GM21390 (cell line): ENCODE data around the gene ZNF266.

Experiments used
- ATAC-seq: cut with Tn5 transposase; IDR thresholded peaks from one replicate; pipeline ENCODE4 v1.9.1; 2021; ENCODE audit not compliant: unreplicated experiment

The ZNF266 gene

DNA sequence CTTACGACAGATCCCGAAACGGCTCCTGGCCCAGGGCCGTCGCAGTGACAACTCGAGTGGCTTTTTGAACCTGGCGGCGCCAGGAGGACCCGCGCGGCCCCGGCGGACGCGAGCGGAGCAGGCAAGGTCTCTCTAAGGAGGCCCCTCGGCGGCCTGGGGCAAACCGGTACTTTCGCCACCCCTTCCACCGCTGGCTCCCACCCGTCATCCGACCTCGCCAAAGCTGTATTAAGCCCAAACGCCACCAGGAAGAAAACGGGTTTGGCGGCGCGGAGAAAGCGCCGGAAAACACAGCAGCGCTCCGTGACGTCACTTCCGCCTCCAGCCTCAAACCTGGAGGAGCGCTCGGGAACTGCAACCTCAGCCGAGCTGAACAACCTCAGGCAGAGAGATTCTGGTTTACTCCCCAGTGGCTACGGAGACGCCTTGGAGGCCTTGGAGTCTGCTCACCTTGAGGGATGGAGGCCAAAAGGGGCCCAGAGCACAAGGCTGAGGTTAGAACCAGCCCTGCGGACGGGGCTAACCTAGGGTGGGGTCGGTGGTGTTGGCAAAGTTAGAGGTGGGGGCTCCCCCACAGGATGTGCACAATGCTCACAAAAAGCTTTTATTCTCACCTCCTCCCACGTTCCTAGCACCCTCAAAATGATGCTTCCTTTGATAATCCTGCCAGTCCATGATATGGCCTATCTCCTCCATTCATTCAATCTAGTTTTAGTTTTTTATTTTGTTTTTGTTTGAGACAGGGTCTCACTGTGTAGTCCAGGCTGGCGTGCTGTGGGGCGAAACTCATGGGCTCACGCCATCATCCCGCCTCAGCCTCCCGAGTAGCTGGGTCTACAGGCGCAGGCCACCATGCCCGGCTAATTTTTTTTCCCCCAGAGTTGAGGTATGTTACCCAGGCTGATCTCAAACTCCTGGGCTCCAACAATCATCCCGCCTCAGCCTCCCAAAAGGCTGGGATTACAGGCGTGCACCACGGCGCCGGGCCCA is at the start of gene ZNF266:
TSS of gene ZNF266 (minus strand) at position 295 of the 990 bp plus-strand sequence. CDS start 15,484 bp downstream, outside the sequence.
- peak; percentile 92 for ATAC-seq

DNA sequence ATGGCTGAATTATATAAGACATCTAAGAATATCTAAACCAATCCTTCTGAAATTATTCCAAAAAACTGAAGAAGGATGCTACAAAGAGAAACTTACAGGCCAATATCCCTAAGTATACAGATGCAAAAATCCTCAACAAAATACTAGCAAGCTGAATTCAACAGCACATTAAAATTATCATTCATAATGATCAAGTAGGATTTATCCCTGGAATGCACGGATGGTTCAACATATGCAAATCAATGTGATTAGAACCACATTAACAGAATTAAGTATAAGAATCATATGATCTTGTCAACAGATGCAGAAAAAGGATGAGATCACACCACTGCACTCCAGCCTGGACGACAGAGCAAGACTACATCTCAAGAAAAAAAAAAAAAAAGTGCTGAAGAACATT is 49.8 kb upstream of the ZNF266 start:
- ATAC-seq, result no peak

DNA sequence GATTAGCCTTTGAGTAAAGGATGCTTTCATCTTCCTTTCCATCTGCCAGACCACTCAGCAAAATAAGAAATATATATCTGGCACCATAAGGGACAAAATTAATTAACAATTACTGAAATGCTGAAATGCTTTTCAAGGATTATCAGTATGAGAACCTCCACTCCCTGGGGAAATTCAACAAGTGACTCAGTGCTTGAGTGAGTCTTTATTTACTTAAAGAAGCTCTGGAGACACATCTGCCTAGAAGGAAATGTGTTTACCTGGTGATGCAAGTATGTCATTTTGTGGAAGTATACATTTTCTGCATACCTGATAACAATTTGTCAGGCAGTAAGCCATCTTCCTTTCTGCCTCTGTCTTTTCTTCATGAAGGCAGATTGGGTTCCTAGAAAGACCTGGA is 39.6 kb upstream of the ZNF266 start:
- no peak for ATAC-seq

DNA sequence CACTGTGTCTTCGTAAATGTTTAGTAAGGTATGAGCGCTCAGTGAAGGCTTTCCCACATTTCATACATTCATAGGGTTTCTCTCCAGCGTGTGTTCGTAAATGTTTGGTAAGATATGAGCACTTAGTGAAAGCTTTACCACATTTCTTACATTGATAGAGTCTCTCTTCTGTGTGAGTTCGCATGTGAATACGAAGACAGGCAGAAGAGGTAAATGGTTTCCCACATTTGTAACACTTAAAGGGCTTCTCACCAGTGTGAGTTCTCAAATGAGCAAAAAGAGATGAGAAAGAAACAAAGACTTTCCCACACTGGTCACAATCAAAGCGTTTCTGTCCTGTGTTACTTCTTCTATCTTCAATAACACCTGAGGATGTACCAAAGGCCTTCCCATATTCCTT is 31.8 kb upstream of the ZNF266 start:
- no peak for ATAC-seq

DNA sequence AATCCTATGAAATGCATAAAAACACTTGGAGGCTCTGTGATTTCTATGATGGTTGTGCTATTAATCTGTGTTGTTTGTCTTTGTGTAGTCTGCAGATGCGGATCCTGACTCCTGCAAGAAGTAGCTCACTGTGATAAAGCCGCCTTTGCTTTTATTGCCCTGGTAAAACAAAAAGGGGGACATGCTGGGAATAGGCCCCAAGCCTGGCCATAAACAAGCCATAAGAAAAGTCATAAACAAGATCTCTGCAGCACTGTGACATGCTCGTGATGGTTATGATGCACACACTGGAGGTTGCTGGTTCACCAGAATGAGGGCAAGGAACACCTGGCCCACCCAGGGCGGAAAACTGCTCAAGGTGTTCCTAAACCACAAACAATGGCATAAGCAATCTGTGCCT is 26.6 kb upstream of the ZNF266 start:
- no peak for ATAC-seq

DNA sequence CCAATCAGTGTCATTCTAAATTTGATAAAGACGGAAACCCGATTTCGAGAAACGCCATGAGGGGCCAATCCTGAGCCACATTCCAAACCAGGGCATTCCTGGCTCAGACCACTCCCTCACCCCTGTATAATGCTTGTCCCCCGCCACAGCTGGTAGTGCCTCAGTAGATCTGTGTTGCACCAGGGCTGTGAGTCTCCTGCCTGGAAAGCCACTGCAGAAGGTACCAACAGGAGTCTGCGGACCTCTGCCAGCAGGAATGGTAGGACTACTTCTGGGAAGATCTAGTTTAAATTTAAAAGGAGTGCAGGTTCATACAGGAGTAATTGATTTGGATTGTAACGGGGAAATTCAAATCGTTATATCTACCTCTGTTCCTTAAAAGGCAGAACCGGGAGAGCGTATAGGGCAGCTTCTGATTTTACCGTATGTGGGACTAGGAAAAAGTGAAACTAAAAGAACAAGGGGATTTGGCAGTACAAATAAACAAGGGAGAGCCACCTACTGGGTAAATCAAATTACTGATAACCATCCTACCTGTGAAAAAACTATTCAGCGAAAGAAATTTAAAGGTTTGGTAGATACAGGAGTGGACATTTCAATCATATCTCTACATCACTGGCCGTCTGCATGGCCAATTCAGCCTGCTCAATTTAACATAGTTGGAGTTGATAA is 20.8 kb upstream of the ZNF266 start:
- no peak for ATAC-seq

DNA sequence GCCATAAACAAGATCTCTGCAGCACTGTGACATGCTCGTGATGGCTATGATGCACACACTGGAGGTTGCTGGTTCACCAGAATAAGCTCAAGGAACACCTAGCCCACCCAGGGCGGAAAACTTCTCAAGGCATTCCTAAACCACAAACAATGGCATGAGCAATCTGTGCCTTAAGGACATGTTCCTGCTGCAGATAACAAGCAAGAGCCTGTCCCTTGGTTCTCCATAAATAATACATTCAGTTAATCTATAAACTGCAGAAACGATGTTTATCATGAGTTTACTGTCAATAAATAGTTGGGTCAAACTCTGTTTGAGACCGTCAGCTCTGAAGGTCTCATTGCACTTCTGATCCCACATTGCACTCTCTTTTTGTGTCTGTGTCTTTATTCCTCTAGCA is 18.6 kb upstream of the ZNF266 start:
- no peak for ATAC-seq

DNA sequence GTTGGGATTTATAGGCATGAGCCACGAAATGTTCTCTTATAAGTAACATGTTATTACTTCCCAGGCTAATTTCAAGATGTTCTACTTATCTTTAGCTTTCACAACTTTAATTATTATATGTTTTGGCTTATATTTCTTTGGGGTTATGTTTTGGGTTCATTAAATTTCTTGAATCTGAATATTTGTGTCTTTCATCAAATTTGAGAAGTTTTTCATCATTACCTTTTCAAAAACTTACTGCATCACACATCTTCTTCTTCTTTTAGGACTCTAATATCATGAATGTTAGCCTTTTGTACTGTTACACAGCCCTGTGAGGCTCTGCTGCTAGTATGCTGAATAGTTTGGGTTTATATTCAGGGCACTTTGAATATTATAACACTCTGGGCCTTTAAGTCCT is 9.7 kb upstream of the ZNF266 start:
- no peak for ATAC-seq

DNA sequence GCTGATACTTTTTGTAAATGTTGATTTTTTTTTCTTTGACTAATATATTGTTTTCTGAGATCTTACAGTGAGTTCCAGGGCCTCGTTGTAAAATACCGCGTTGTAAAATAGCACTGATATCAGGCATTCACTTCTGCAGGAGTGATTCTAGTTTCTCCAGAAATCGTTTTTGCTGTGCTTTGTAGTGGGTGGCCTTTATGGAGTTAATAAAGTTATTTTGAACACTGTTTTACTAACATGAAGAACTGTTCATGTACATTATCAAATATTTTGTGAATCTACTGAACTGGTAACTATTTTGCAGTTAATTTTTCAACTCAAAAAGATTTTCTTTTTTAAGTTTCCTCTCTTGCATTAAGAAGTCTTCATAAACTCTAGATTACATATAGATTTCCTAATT is 985 bp upstream of the ZNF266 start:
- no peak for ATAC-seq

DNA sequence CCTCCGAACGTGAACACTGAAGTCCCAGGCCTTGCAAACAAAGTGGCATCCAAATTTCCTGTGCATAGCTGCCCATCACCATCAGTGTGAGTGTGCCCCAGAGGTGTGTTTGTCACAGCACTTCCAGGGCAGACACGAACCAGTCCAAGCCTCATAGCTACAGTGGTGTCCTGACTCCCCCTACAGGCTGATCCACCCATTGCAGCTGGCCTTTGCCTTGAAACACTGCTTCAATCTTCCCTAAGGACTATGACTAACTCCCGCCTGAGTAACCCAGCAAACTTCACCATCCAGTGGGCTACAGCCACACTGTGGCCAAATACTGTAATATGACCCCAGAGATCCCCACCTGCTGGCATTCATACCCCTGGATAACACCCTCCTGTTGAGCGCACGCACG is 3.9 kb downstream of the ZNF266 start:
- ATAC-seq, result no peak

DNA sequence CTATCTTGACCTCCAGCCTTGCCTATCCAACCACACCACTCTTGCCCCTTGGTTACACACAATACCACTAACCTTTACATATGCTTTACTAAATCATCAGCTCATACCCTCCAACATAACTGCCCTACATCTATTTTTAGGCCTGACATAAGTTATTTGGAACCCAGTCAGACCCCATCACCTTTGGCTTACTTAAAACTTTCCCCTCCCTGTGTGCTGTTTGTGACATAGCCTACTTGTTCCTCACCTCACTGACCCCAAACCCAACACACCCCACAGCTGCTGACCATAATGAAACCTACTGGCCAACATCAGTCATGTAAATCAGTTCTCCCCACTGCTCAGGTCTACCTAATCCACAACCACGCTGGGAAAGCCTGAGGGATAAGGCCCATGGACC is 4.9 kb downstream of the ZNF266 start:
- ATAC-seq, result no peak

DNA sequence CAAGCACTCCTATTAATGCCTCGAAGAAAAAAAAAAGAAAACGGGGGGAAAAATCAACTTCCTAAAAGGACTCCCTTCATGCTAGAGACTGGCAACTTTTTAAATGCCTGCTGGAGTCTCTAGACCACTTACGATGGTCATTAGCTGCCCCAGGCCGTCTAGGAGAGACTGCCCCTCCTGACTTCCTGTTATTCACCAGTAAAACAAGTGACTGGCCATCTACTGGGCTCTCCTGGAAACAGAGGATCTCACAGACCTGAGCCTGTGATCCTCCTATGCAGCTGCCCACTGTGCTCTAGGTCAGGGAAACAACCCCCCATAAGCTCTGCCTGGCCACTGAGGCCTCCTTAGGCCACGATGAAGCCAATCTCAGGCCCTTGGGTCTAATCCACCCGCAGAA is 7.4 kb downstream of the ZNF266 start:
- ATAC-seq, result no peak

DNA sequence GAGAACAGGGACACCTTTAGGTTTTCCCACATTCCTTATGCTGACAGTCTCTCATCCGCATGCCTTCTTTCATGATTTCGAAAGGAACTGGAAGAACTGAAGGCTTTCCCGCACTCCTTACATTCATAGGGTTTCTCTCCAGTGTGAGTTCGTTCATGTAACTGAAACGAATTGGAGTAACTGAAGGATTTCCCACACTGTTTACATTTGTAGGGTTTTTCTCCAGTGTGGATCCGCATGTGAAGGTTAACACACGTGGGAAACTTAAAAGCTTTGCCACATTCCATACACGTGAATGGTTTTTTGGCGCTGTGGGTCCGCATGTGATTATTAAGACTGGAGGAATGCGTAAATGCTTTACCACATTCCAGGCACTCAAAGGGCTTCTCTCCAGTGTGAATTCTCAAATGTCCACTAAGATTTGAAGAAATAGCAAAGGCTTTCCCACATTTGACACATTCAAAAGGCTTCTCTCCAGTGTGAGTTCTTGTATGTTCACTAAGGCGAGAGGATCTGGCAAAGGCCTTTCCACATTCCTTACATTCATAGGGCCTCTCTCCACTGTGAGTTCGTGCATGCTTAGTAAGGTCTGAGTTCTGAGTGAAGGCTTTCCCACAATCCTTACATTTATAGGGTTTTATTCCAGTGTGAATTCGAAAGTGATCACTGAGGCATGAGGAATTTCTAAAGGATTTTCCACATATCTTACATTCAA is 22.0 kb downstream of the ZNF266 start:
- no peak for ATAC-seq

DNA sequence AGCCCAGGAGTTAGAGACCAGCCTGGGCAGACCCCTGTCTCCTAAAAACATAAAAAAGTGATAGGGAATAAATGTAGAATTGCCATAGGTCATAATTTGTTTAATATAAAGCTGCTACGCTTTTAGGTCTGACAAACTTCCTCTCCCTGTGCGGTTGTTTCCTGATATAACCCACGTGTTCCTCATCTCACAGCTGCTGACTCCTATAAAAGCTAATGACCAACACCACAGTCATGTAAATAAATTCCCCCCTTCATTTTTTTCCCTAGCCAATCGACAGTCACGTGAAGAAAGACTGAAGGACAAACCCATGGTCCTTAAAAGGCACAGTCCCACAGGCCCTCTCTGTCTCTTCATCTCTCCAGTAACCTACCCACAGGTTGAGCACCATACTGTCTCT is 27.5 kb downstream of the ZNF266 start:
- ATAC-seq, result no peak

DNA sequence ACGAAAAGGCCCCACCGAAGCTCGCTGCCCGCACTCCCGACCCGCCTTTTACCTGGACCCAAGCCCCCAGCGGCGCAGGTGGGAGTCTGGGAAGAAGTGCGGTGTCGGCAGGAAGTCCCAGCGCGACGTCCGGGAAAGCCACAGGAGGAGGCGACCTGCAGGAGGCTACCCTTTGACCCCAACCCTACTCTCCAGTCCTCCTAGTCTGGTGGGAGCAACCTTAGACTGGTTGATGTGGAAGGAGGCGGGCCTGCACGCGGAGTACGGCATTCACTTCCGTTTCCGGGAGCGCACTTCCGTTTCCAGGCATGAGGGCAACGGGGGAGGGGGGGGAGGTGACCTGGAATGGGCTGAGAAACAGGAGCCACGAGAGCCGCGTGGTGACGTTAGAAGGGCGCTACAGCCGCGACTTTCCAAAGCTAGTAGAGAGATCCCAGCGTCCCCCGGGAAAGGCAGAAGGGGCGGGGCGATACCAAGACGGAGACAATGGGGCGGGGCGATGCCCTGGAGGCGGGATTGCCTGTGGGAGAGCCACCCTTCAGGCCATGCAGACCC is 28.5 kb downstream of the ZNF266 start:
- ATAC-seq, result no peak

DNA sequence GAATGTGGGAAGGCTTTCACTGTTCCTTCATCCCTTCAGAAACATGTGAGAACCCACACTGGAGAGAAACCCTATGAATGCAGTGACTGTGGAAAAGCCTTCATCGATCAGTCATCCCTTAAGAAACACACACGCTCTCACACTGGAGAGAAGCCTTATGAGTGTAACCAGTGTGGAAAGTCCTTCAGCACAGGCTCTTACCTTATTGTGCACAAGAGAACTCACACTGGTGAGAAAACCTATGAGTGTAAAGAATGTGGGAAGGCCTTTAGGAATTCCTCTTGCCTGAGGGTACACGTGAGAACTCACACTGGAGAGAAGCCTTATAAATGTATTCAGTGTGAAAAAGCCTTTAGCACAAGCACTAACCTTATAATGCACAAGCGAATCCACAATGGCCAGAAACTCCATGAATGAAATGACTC is 54.0 kb downstream of the ZNF266 start:
- no peak for ATAC-seq

DNA sequence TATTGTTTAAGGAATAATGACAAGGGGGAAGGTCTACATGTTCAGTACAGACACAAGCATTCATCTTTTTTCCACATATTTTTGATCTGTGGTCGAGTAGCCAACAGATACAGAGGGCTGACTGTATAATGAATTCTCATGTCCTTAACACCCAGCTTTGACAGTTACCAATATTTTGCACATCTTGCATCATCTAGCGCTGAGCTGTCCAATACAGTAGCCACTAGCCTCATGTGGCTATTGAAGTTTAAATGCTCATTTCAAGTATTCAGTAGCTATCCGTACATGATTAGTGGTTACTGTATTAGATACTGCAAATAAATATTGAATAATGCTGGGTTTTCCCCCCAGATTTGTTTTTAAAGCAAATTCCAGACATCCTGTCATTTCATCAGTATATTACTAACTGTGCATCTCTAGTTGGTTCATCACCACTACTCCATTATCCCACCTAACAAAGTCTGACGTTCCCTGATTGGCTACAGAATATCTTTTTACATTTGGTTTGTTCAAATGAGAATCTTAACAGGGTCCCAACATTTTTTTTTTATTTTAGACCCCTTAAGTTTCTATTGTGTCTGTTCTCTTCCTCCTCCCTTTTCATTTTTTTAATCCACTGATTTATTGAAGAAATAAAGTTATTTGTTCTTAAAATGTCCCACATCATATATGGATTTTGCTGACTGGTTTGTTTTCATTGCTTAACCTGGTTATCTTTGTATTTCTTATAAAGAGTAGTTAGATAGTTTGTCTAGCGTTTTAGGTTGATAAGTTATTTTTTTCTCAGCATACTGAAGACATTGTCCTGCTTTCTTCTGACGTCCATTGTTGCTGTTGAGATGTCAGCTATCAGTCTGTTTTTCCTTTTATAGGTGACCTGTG is 64.4 kb downstream of the ZNF266 start:
- no peak for ATAC-seq

DNA sequence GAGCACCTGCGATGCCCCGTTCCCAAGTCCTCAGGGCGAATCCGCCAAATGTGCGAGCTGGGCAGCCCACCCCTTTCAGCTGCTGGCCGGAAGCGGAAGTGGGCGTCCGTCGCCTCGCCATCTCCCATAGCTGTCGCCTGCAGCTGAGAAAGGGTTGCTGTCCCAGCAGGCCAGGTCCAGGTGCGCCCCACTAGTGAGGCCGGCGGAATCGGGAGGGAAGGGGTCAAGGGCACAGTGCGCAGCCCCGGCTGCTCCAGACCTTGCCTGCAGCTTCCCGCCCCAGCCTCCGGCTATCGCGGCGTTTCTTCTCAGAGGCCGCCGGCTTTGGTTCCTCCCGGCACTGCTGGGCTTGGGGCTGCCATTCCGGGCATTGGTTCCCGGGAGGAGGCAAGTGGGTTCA is 72.5 kb downstream of the ZNF266 start, which contains the start of gene ZNF177:
TSS of gene ZNF177 (plus strand) at position 109 of the 400 bp plus-strand sequence. CDS start 15,299 bp downstream, outside the sequence.
- no peak for ATAC-seq
